HG03439 (cell line): ENCODE data around the gene AMIGO2.

ENCODE experiments used
- ATAC-seq: cut with Tn5 transposase; IDR thresholded peaks from one replicate; pipeline ENCODE4 v1.9.1; 2021; ENCODE audit warnings: mild to moderate bottlenecking, moderate library complexity; ENCODE audit not compliant: unreplicated experiment

The AMIGO2 gene

GRCh38 chr12:47038270-47038748 lies 41.5 kb downstream of the AMIGO2 start:
- ATAC-seq: no peak

- ATAC-seq: no peak
Measured at GRCh38 chr12:47035484-47035883, 44.3 kb downstream of the AMIGO2 start.

GRCh38 chr12:47034661-47035060 lies 45.1 kb downstream of the AMIGO2 start:
- ATAC-seq: no peak

GRCh38 chr12:47033789-47034555 lies 45.8 kb downstream of the AMIGO2 start:
- no peak for ATAC-seq

GRCh38 chr12:47033081-47033480 lies 46.7 kb downstream of the AMIGO2 start:
- ATAC-seq: no peak

- no peak for ATAC-seq
Measured at GRCh38 chr12:47032644-47033043, 47.1 kb downstream of the AMIGO2 start.

- ATAC-seq: no peak
Measured at GRCh38 chr12:47029903-47030302, 49.9 kb downstream of the AMIGO2 start.

- ATAC-seq: no peak
Measured at GRCh38 chr12:47028981-47029708, 50.6 kb downstream of the AMIGO2 start.

GRCh38 chr12:47028186-47028585 lies 51.6 kb downstream of the AMIGO2 start:
- ATAC-seq: no peak
